CD4-positive, alpha-beta T cell treated with Interleukin-4 for 4 hours (primary cell): Measurements from ENCODE around the gene CUEDC1.

Experiments
- DNase-seq: peaks from one replicate; pipeline ENCODE4 v3.0.0-alpha.2; 2020

CUEDC1 gene

GRCh38 chr17:57914273-57915142 lies 40.7 kb downstream of the CUEDC1 start:
- no peak for DNase-seq

DNA sequence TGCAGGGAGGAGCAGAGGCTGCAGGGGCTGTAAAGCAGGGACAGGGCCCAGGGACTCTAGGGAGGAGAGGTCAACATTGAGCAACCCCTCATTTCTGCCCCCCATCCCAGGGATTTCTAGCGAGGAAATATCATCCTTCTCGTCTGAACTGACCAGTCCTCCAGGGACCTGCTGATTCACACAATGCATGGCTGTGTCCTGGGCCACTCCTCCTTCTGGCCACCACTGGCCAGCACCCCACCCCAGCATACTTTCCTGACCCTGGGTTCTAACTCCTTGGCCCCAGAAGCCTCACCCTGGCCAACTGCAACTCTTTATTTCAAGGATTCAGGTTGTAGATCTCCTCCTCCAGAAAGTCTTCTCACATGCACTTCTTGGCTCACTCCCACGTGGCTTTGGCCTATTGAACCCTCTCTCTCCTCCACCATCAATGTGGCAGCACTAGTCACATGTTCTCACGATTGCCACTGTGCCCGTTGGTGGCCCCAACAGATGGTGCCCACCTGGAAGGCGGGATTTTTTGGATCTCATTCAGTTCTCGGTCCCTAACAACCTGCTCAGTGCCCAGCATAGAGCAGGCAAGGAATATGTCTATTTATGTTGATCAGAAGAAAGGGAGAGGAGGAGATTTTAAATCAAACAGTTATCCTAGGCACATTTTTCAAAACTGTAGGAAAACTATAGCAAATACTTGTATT lies 41.5 kb downstream of the CUEDC1 start:
- no peak for DNase-seq

DNA sequence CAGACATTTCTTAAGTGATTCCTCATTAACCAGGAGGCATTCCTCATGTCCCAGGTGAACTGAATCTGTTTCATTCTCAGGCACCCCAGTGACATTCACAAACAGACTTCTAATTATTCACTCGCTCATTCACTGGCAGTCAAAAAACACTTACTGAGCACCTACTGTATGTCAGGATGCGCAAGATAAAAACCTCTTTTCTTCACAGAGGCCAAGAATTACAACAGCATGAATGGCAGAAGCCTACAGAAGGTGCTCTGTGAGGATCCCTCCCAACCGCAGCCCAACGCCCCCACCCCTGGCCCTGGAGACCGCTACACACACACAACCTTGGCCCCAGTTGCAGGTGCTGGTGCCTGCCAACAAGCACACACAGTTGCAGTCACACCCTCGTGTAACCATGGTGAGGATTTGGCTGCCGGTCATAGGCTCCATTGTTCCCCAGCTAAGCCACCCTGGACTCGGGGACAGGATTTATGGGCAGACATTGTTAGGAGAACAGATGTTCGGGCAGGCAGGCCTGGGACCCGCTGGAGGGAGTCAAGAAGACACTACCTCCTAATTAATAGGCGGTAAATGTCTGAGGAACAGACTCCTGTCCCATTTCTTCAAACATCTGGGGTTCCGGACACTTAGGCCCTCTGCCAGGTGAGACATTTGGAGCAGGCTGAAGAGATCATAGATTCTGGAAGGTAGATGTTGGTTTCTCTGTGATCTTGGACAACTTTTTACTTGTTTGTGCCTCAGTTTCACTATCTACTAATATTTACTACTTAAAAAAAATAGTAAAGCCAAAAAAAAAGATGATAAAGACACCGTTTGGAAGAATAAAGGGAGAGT lies 43.2 kb downstream of the CUEDC1 start:
- DNase-seq, result no peak

DNA sequence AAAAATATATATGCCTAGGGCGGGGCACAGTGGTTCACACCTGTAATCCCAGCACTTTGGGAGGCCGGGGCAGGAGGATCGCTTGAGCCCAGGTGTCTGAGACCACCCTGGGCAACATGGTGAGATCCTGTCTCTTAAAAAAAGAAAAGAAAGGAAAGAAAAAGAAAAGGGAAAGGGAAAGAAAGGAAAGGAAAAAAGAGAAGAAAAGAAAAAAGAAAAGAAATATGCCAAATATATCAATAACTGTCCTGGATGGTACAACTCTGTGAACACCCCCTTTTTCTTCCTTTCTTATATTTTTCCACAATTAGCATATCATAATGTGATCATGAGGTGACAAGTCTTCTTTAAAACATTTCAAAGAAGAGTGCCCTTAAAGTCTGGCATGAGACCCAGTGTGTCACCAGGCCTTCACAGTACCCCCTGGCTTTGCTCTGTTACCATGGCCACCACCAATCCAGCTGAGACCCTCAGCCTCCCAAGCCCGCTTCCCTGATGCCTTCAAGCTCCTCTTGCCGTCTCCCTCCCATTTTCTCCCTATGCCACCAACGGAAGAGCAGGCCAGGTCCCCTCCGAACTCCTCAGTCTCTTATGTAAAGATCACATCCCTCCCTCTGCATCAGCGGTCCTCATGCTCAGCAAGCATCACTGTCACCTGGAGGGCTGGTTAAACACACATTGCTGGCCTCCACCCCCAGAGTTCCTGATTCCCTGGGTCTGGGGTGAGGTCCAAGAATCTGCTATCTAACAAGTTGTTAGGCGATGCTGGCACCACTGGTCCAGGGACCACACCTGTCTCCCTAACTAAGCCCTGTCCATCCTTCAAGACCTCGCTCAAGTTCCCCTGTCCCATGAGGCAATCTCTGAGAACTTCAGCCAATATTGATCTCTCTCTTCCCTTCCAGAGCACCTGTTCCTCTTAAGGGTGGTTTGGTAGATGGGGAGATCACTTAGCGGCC lies 44.5 kb downstream of the CUEDC1 start:
- DNase-seq, result no peak

GRCh38 chr17:57909551-57909950 lies 45.7 kb downstream of the CUEDC1 start:
- no peak for DNase-seq

DNA sequence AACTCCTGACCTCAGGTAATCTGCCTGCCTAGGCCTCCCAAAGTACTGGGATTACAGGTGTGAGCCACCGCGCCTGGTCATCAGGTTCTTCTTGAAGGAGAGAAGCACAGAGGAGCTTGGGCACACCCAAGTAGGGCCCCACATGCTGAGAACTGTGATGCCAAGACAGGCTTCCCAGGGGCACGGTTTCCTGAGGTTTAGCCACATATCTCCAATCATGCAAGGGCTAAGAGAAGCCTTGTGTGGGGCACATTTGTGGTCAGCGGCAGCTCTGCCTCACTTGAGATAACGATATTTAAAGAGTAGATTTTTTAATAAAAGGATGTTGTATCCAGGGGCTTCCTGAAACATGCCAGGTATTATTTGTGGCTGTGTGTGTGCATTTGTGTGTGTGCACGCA lies 46.9 kb downstream of the CUEDC1 start:
- no peak for DNase-seq

DNA sequence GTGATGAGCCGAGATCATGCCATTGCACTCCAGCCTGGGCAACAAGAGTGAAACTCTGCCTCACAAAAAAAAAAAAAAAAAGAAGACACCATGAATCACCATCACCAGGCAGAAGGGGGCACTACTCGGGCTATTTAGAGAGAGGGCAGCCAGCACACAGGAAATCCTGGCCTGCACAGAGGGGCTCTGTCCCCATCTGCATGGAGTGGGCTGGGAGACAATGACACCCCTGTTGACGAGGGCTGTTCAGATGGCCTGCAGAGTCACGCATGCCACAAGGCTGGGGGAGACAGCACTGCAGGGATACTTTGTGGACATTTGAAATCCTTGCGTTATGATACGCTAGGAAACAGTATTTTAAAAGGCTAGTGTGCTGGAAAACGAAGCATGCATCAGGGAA lies 48.3 kb downstream of the CUEDC1 start:
- no peak for DNase-seq

DNA sequence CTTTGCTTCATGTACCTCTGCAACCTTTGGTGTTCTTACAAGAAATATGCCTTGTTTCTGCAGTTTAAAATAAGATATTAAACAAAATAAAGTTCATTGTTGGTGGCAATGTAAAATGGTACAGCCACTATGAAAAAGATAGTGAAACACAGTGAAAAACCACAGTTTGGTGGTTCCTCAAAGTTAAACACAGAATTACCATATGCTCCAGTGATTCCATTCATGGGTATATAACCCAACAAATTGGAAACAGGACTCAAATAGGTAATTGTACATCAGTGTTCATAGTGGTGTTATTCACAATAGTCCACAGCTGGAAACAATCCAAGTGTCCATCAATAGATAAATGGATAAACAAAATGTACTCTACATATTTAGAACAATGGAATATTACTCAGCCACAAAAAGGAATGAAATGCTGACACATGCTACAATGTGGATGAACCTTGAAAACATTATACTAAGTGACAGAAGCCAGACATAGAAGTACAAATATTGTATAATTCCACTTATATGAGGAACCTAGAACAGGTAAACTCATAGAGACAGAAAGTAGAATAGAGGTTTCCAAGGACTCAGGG lies 49.2 kb downstream of the CUEDC1 start:
- DNase-seq, result no peak

DNA sequence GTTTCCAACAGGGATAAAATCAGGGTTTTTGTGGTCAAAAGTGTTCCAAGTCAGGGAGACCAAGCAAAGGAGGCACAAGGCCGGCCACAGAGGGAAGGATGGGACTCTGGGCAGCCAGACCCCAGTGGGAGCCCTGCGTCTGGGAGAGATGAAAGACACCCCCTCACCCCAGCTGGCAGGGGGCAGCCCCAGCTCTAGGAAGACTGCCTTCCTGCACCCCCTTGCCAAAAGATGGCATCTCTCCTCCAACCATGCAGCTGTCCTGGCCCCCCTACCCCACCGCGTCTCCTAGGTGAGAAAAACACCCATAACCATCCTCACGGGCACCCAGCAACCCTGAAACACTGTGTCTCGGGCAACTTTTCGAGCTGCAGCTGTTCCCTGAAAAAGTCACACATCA lies 51.3 kb downstream of the CUEDC1 start:
- no peak for DNase-seq

DNA sequence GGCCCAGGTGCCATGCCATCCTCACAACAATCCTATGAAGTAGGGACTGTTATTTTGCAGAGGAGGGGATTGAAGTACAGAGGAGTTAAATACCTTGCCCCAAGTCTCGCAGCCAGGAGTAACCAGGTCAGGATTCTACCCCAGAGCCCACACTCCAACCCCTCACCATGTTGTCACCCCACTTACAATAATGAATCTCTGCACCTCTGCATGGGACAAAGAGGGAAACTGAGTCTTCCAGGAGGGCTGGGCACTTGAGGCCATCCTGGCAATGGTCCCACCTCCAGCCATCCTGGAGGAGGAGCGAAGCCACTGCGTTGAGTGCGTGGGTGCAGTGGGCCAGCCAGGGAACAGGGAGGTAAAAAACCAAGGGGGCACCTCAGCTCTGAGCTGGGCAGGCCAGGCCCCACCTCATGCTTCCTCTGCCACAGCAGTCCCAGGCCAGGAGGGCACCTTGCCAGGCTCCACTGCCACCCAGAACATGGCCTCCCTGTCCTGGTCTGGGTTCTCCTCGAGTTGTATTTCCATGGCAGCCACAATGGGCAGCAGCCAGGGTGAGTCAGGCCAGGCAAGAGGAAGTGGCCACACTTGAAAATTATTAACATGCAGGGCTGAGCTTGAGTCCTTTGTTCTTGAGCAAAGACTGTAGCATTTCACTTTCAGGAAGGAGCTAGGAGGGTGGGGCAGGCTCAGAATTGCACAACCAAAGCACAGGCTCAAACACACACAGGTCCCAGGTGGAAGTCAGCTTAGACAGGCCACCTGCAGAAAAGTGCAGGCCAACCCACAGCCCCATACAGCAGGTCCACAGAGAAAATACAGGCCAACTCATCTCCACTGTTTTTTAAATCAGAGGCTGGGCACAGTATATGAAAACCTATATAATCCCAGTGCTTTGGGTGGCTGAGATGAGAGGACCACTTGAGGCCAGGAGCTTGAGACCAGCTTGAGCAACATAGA lies 52.1 kb downstream of the CUEDC1 start:
- DNase-seq, result peak; percentile 15

DNA sequence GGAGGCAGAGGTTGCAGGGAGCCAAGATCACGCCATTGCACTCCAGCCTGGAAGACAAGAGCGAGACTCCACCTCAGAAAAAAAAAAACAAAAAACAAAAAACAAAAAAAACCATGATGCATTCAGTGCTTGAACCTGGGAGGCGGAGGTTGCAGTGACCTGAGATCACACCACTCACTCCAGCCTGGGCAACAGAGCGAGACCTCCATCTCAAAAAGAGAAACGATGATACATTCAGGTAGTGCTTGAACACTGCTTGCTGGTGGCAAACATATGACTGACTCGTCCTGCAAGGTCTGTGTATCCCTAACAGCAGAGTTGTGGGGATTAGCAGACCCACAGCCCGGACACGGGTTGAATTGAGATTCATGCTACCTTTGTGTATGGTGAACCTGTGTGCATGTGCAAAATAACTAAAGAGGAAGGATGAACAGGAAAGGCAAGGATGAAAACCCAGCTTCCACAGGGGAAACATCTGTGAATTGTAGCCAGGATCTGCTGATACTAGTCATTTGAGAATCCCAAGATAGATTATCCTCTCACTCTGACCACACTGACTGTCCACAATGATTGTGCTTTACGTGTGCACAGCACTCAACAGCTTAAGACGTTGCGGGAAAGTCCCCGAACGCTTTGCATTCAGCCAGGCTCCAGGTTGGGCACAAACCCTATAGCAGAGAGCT lies 53.0 kb downstream of the CUEDC1 start:
- DNase-seq, result no peak

DNA sequence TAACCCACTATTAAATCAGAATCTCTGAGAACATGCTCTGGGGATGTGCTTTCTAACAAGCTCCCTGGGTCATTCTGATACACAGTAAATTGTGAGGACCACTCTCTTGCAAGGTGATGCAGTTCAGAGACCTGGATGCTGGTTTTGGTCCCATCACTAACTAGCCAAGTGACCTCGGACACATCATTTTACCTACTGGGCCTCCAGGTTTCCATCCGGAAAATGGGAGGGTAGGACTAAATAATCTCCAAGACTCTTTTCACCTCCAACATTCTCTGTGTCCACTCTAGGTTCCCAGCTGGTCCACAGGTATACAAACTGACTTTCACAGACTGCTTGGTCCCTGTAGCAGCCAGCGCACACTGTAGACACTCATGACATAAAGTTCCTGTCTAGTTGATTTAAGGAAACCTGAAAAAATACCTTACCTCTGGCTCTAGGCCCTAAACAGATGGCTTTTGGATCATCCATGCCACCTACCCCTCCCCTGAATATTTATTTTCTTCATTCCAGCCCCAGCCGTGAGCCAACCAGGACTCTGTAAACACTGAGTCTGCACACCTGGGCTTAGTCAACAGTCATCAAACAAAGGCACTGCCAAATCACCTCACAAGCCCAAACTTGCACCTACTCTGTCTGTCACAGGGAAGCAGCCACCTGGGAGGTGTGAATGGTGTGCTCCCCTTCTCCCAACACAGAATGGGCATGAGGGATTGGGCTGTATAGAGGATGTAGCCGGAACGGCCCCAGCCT lies 54.0 kb downstream of the CUEDC1 start:
- no peak for DNase-seq

- peak; percentile 5 for DNase-seq
These were observed 55.4 kb downstream of the CUEDC1 start for GRCh38 chr17:57899822-57900221.

DNA sequence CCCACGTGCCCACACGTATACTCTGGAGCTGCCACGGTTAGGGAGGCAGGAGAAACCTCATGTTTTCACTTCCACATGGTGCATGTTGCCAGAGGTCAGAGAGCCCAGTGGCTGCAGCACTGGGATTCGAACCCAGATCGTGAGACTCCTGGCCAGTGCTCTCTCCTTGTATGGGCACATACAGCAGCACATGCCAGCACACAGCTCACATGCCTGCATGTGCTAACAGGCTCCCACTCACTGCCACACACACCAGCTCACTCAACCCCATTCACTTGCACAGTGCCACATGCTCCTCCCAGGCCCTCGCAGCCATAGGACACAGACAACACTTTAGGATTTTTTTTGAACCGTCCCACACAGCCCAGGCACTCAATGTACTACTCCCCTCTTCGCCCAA lies 55.8 kb downstream of the CUEDC1 start:
- no peak for DNase-seq

DNA sequence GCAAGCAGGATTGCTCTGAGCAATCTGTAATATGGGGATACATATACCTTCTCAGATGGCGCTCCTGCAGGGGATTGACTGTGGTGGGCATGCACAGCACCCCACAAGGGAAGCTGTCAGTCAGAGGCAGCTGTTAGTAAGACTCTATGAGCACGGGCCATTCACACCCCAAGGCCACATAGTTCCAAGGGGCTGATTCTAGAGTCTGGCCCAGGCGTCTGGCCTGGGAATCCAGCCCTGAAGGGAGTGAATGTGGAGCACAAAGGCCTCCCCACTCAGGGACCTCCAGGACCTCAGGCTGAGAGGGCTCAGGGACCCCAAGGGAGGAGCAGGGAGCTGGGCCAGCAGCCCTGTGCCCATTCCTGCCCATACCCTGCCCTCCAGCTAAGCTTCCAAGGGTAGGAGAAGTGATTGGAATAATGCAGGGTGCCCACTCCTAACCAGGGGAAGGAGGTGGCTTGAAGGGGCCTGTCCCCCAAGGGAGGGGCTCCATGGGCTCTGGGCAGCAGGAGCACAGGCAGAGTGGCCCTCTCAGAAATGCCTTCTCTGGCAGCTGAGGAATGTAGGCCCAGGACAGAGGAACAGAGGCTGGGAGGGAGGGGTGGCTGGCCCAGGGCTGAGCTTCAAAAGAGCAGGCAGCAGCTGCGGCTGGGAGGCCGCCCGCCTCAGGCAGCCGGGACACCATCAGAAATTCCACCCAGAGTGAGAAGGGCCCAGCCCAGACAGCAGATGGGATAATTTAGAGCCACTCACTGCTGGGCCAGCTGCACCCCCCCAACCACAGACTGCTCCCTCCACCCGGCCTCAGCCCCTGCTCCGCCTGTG lies 56.5 kb downstream of the CUEDC1 start:
- no peak for DNase-seq

GRCh38 chr17:57895382-57896060 lies 59.7 kb downstream of the CUEDC1 start:
- no peak for DNase-seq

DNA sequence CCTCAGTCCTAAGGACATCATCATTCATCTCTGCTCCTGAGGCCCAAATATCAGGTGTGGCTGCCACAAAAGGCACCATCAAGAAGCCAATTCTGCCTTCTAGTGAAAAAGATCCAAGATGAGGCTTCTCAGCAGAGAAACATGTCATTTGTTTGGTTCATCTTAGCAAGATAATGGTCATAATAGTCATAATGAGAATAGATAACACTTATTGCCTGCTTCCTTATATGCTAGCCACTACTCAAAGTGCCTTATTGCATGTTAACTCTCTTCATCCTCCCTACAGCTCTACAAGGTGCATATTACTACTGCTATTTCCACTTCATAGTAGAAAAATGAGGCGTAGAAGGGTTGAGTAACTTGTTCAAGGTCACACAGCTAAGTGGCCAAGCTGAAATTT lies 60.4 kb downstream of the CUEDC1 start:
- no peak for DNase-seq
